Mesendoderm (in vitro differentiated cells): ENCODE measurements around the gene ASTL.

Source experiments
- DNase-seq: peaks from one replicate; pipeline ENCODE4 v3.0.0; 2013
- H2AK5ac ChIP-seq: 2 replicates; pipeline ENCODE4 v1.6.1; 2013; ENCODE audit warnings: low read length, inconsistent platforms
- H2BK120ac ChIP-seq: 2 replicates; pipeline ENCODE4 v1.6.1; 2013; ENCODE audit warnings: low read depth, mild to moderate bottlenecking, low read length, moderate library complexity, mixed read lengths
- H2BK15ac ChIP-seq: replicated peaks from 2 replicates; pipeline ENCODE4 v1.6.1; 2013; ENCODE audit warnings: low read depth, mild to moderate bottlenecking, moderate library complexity
- H2BK5ac ChIP-seq: 2 replicates; pipeline ENCODE4 v1.6.1; 2013; ENCODE audit warnings: low read length, inconsistent platforms
- H3K18ac ChIP-seq: 2 replicates; pipeline ENCODE4 v1.6.1; 2013; ENCODE audit warnings: mild to moderate bottlenecking, low read length, mixed read lengths
- H3K23ac ChIP-seq: one replicate; pipeline ENCODE4 v1.6.1; 2013; ENCODE audit warnings: low read length
- H3K27ac ChIP-seq: 2 replicates; pipeline ENCODE4 v1.5.1; 2013; ENCODE audit warnings: low read depth, mild to moderate bottlenecking, inconsistent platforms, low read length, moderate library complexity
- H3K27me3 ChIP-seq: 2 replicates; pipeline ENCODE4 v1.6.1; 2013; ENCODE audit warnings: low read length, control low read depth, mild to moderate bottlenecking, inconsistent platforms; ENCODE audit not compliant: insufficient read depth, poor library complexity
- H3K36me3 ChIP-seq: 2 replicates; pipeline ENCODE4 v1.6.1; 2013; ENCODE audit warnings: low read length, inconsistent platforms; ENCODE audit not compliant: control insufficient read depth, insufficient read depth
- H3K4ac ChIP-seq: one replicate; pipeline ENCODE4 v1.6.1; 2013; ENCODE audit warnings: low read depth, mild to moderate bottlenecking, low read length, moderate library complexity
- H3K4me1 ChIP-seq: 2 replicates; pipeline ENCODE4 v1.6.1; 2013; ENCODE audit warnings: low read depth, low read length, inconsistent platforms; ENCODE audit not compliant: control insufficient read depth
- H3K4me2 ChIP-seq: 2 replicates; pipeline ENCODE4 v1.6.1; 2013; ENCODE audit warnings: low read length
- H3K4me3 ChIP-seq: 2 replicates; pipeline ENCODE4 v1.5.1; 2013; ENCODE audit warnings: mild to moderate bottlenecking, low read length
- H3K56ac ChIP-seq: one replicate; pipeline ENCODE4 v1.6.1; 2013; ENCODE audit warnings: low read length
- H3K79me1 ChIP-seq: 2 replicates; pipeline ENCODE4 v1.6.1; 2013; ENCODE audit warnings: low read length, inconsistent platforms
- H3K79me2 ChIP-seq: 2 replicates; pipeline ENCODE4 v1.6.1; 2013; ENCODE audit warnings: mild to moderate bottlenecking, low read length; ENCODE audit not compliant: control insufficient read depth, insufficient read depth
- H3K9ac ChIP-seq: 2 replicates; pipeline ENCODE4 v1.6.1; 2013; ENCODE audit warnings: low read length, inconsistent platforms
- H4K5ac ChIP-seq: one replicate; pipeline ENCODE4 v1.6.1; 2013; ENCODE audit warnings: low read length
- H4K8ac ChIP-seq: one replicate; pipeline ENCODE4 v1.6.1; 2013; ENCODE audit warnings: low read depth, mild to moderate bottlenecking, control low read depth, low read length, moderate library complexity
- WGBS: extraction: QIAGEN DNeasy Blood & Tissue Kit; methylation state at CpG from one replicate; pipeline ENCODE4 v1.1.7; 2013; ENCODE audit warnings: low lambda C conversion rate, missing lambda C conversion rate; ENCODE audit not compliant: insufficient coverage; ENCODE audit errors: extremely low coverage; 5-methylcytosine and 5-hydroxymethylcytosine counted together

Gene ASTL

GRCh38 chr2:96102596-96103186 lies 35.6 kb downstream of the ASTL start:
- Histone ChIP-seq H3K23ac (no peak overlapping the region), H3K56ac (no peak overlapping the region), H4K8ac (no peak overlapping the region), H2BK5ac (no peak overlapping the region), H3K4me3 (no peak overlapping the region), H3K18ac (no peak overlapping the region), H2AK5ac (no peak overlapping the region), H3K9ac (no peak overlapping the region), H3K79me2 (no peaks in the 10 kb centered on the region), H2BK15ac (no peak overlapping the region), H3K79me1 (no peaks in the 10 kb centered on the region), H2BK120ac (no peak overlapping the region), H3K4me2 (no peak overlapping the region), H3K4me1 (no peaks in the 10 kb centered on the region), H3K27ac (no peak overlapping the region), H3K4ac (no peak overlapping the region), H4K5ac (no peak overlapping the region), H3K27me3 (no peaks in the 10 kb centered on the region), H3K36me3 (no peaks in the 10 kb centered on the region)
- no CpG with 5 or more reads among the region's 15 CpGs for WGBS
- DNase-seq, result no peak

GRCh38 chr2:96100893-96101304 lies 37.4 kb downstream of the ASTL start:
- no peak overlapping the region for H2AK5ac ChIP-seq
- no peak overlapping the region for H2BK120ac ChIP-seq
- no peak for DNase-seq
- no peaks in the 10 kb centered on the region for H3K36me3 ChIP-seq
- H3K18ac ChIP-seq, result no peak overlapping the region
- H3K4me3 ChIP-seq, result no peak overlapping the region
- H3K56ac ChIP-seq, result no peak overlapping the region
- H3K79me2 ChIP-seq, result no peaks in the 10 kb centered on the region
- no peak overlapping the region for H4K5ac ChIP-seq
- no peak overlapping the region for H4K8ac ChIP-seq
- no CpG with 5 or more reads among the region's 3 CpGs for WGBS
- no peaks in the 10 kb centered on the region for H3K27me3 ChIP-seq
- H3K9ac ChIP-seq, result no peak overlapping the region
- no peak overlapping the region for H3K4ac ChIP-seq
- H3K27ac ChIP-seq, result no peak overlapping the region
- H3K4me1 ChIP-seq, result no peaks in the 10 kb centered on the region
- no peak overlapping the region for H3K4me2 ChIP-seq
- H2BK15ac ChIP-seq, result no peak overlapping the region
- H3K79me1 ChIP-seq, result no peaks in the 10 kb centered on the region
- no peak overlapping the region for H2BK5ac ChIP-seq
- no peak overlapping the region for H3K23ac ChIP-seq

GRCh38 chr2:96099861-96100798 lies 38.2 kb downstream of the ASTL start:
- peak; percentile 35 for DNase-seq
- Histone ChIP-seq H2BK120ac (no peak overlapping the region), H3K79me1 (no peaks in the 10 kb centered on the region), H4K8ac (no peak overlapping the region), H2AK5ac (no peak overlapping the region), H2BK15ac (no peak overlapping the region), H3K4me1 (no peaks in the 10 kb centered on the region), H4K5ac (no peak overlapping the region), H3K23ac (no peak overlapping the region), H3K56ac (no peak overlapping the region), H3K4me2 (no peak overlapping the region), H3K27me3 (no peaks in the 10 kb centered on the region), H3K36me3 (no peaks in the 10 kb centered on the region), H3K4ac (peak overlapping the region; percentile 23), H3K9ac (no peak overlapping the region), H3K4me3 (no peak overlapping the region), H2BK5ac (no peak overlapping the region), H3K18ac (no peak overlapping the region), H3K79me2 (no peaks in the 10 kb centered on the region), H3K27ac (no peak overlapping the region)
- no CpG with 5 or more reads among the region's 12 CpGs for WGBS

GRCh38 chr2:96098900-96099590 lies 39.3 kb downstream of the ASTL start:
- DNase-seq, result no peak
- H3K27ac ChIP-seq, result no peak overlapping the region

GRCh38 chr2:96097951-96098823 lies 40.1 kb downstream of the ASTL start:
- no peaks in the 10 kb centered on the region for H3K4me1 ChIP-seq
- H3K23ac ChIP-seq, result no peak overlapping the region
- H4K5ac ChIP-seq, result no peak overlapping the region
- no peak overlapping the region for H4K8ac ChIP-seq
- H2BK5ac ChIP-seq, result no peak overlapping the region
- H3K79me2 ChIP-seq, result no peaks in the 10 kb centered on the region
- no peak overlapping the region for H3K4ac ChIP-seq
- DNase-seq, result no peak
- H3K27me3 ChIP-seq, result no peaks in the 10 kb centered on the region
- H2BK15ac ChIP-seq, result no peak overlapping the region
- no peak overlapping the region for H3K18ac ChIP-seq
- H3K4me2 ChIP-seq, result no peak overlapping the region
- H3K36me3 ChIP-seq, result no peaks in the 10 kb centered on the region
- WGBS, result no CpG with 5 or more reads among the region's 7 CpGs
- H3K79me1 ChIP-seq, result no peaks in the 10 kb centered on the region
- no peak overlapping the region for H2BK120ac ChIP-seq
- no peak overlapping the region for H3K4me3 ChIP-seq
- H3K27ac ChIP-seq, result no peak overlapping the region
- no peak overlapping the region for H3K56ac ChIP-seq
- H3K9ac ChIP-seq, result no peak overlapping the region
- no peak overlapping the region for H2AK5ac ChIP-seq

More at GRCh38 chr2:96098900-96099590, 39.3 kb downstream of the ASTL start:
- no peak overlapping the region for H3K23ac ChIP-seq
- no peak overlapping the region for H3K56ac ChIP-seq
- no peak overlapping the region for H4K5ac ChIP-seq
- H3K4me2 ChIP-seq, result no peak overlapping the region
- H3K79me1 ChIP-seq, result no peaks in the 10 kb centered on the region
- no peak overlapping the region for H3K9ac ChIP-seq
- no CpG with 5 or more reads among the region's 11 CpGs for WGBS
- no peak overlapping the region for H3K4me3 ChIP-seq
- H2BK120ac ChIP-seq, result no peak overlapping the region
- H2BK5ac ChIP-seq, result no peak overlapping the region
- no peaks in the 10 kb centered on the region for H3K4me1 ChIP-seq
- H3K79me2 ChIP-seq, result no peaks in the 10 kb centered on the region
- no peak overlapping the region for H3K18ac ChIP-seq
- no peak overlapping the region for H2AK5ac ChIP-seq
- H4K8ac ChIP-seq, result no peak overlapping the region
- no peaks in the 10 kb centered on the region for H3K27me3 ChIP-seq
- H3K4ac ChIP-seq, result no peak overlapping the region
- no peak overlapping the region for H2BK15ac ChIP-seq
- H3K36me3 ChIP-seq, result no peaks in the 10 kb centered on the region
